ENCODE results near the gene CHRM1.

The CHRM1 gene

GRCh38 chr11:62902932-62903331, 18.2 kb downstream of the CHRM1 start:
- no peak for TF ChIP-seq CTCF (conservative IDR thresholded peaks at IDR 0.05; ENCODE audit: low read depth, low read length)
- no peak overlapping the region for H3K4me3 ChIP-seq (ENCODE audit: low read length)
- no peak for DNase-seq (ENCODE audit: low read depth)

DNA sequence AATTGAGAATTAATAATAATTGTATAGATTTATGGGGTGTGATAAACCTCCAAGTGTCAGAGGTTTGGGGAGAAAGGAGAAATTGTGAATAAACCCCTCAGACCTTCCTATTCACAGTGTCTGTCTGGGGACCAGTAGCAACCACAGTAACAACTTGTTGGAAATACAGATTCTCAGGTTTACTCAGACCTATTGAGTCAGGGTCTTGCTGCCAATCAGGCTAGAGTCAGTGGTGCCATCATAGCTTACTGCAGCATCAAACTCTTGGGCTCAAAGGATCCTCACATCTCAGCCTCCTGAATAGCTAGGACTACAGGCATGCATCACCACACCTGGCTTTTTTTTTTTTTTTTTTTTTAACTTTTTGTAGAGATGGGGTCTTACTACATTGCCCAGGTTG, 23.1 kb downstream of the CHRM1 start:
- DNase-seq (ENCODE audit: low read depth), result no peak
- TF ChIP-seq CTCF (conservative IDR thresholded peaks at IDR 0.05; ENCODE audit: low read depth, low read length), result no peak

DNA sequence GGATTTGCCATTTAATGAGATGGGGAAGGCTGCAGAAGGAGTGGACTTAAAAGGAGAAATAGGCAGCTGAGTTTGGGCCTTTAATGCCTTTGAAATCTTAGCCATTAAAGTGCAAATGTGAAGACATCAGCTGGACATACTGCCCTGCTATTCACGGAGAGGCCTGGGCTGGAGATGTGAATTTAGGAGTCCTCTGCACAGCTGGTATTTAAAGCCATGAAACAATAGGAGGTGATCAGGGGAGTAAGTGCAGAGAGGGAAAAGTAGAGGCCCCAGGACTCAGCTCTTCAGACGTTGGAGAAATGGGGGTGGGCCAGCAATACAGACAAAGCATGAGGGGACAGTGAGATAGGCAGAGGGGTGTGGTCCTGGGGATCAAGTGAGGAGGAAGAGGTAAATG, 23.9 kb downstream of the CHRM1 start:
- TF ChIP-seq CTCF (conservative IDR thresholded peaks at IDR 0.05; ENCODE audit: low read depth, low read length), result no peak
- no peak for DNase-seq (ENCODE audit: low read depth)

More for the DNA sequence above, 23.1 kb downstream of the CHRM1 start:
- no peak overlapping the region for H3K4me3 ChIP-seq (ENCODE audit: low read length)

DNA sequence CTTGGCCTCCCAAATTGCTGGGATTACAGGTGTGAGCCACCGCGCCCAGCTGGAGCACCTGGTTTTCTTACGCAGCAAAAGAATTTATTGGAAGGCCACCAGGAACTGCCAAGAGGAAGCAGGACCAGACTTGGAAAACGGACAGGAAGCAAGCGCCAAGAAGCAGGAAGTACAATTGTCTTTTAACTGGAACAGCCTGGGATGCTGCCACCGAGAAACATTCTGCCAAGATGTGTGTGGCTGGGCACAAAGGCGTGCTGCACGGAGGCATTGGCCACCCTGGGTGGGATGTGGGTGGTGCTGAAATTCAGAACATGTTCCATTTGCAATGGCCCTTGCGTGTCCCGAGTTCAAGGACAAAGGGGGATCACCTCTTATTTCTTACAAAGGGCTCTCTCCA, 25.1 kb downstream of the CHRM1 start:
- no peak for DNase-seq (ENCODE audit: low read depth)
- TF ChIP-seq CTCF (conservative IDR thresholded peaks at IDR 0.05; ENCODE audit: low read depth, low read length), result no peak
- no peak overlapping the region for H3K4me3 ChIP-seq (ENCODE audit: low read length)

More for the DNA sequence above, 23.9 kb downstream of the CHRM1 start:
- no peak overlapping the region for H3K4me3 ChIP-seq (ENCODE audit: low read length)

DNA sequence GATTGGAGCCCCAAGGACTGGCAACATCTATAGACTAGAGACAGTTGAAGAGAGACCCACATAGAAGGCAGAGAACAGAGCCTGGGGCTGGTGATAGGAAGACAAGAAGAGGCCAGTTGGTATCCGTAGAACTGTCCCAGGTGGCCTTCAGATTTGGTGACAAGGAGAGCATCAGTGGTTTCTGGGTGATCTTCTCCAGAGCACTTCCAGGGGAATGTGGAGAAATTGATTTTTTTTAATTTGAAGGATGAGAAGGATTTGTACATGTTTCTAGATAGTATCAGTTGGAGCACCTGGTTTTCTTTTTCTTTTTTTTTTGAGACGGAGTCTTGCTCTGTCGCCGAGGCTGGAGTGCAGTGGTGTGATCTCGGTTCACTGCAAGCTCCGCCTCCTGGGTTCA, 25.7 kb downstream of the CHRM1 start:
- DNase-seq (ENCODE audit: low read depth), result no peak
- no peak for TF ChIP-seq CTCF (conservative IDR thresholded peaks at IDR 0.05; ENCODE audit: low read depth, low read length)
- no peak overlapping the region for H3K4me3 ChIP-seq (ENCODE audit: low read length)

DNA sequence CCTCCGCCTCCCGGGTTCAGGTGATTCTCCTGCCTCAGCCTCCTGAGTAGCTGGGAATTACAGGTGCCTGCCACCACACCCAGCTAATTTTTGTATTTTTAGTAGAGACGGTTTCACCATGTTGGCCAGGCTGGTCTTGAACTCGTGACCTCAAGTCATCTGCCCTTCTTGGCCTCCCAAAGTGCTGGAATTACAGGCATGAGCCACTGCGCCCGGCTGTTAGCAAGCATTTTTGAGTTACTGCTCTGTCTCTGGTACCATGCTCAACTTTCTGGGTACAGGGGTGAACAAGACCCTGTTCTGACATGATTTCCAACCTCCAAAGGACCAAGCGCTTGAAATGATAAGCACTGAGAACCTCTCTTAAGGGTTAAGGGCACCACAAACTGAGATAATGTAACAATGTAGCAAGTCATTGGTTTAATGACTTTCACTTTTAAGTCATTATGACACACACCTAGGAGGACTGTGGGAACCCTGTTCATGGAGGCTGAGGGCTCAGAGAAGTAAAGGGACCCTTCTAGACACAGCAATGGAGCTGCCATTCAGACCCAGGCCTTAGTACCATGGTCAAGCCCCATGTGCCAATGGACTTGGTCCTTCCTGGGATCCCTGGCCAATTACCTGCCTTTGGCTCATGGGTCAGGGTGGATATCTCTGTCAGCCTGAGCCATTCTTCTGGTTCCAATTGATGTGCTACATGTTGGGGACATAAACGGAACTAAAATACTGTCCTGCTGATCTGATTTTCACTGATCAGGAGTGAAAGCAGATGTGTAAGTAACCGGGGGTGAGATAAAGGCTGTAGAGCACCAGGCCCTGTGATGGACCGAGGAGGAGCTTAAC, 28.9 kb downstream of the CHRM1 start:
- H3K4me3 ChIP-seq (ENCODE audit: low read length), result no peak overlapping the region
- TF ChIP-seq CTCF (conservative IDR thresholded peaks at IDR 0.05; ENCODE audit: low read depth, low read length), result no peak
- no peak for DNase-seq (ENCODE audit: low read depth)

All from retinal pigment epithelial cell (primary cell).